Measurements from ENCODE around the gene ZNF263.

The ZNF263 gene

DNA sequence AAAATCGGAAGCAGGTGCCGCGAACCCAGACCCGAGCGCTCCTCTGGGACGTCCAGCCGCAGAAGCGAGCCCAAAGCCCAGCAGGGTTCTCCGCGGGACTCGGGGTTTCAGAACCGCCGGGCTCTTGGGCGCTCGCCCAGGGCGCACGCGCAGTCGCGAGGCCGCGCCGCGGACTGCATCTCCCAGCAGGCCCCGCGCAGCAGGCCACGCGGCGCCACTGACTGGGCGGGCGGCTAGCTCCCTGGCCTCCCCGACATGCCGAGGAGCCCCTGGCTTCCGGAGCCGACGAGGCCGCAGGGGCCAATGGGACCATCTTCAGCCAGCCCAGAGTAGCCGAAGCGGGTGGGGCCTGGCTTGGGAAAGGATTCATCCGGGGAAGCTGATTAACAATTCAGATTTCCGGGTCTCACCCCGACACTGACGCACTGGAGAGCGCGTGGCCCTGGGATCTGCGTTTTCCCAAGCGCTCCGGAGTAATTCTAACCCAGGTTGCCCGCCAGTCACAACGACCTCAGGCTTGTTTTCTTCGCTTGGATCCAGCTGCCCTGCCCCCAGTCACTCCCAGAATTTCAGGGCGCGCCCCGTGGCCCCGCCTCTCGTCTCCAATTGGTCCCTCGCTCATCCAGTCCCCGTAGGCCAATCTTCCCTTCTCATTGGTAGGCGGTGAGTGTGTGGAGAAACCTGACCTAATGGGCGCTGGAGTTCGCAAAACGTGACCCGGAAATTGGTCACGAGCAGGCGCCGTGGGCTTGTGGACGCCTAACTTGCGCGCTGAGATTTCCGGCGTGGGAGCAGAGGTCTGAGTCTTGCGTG is at the start of gene ZNF263:
ZNF263 (plus strand) TSS at position 762 of the 813 bp plus-strand sequence. CDS start 328 bp downstream, outside the sequence.
- DNase-seq (ENCODE audit: low spot score) = peak; percentile 98

DNA sequence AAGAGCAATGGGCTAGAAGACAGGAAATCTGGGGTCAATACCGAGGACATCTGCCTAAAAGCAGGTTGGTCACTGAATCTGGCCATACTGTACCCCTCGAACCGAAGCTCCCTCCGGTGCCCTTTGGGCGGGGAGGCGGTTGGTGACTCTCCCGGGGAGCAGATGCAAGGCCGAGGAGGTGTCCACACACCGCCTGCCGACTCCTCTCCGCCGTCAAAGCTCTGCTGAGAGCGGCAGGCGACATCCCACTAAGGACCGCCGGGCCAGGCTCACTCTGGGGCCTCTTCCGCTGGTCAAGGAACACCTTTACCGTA is 48.8 kb upstream of the ZNF263 start:
- no peak for DNase-seq (ENCODE audit: low spot score)

DNA sequence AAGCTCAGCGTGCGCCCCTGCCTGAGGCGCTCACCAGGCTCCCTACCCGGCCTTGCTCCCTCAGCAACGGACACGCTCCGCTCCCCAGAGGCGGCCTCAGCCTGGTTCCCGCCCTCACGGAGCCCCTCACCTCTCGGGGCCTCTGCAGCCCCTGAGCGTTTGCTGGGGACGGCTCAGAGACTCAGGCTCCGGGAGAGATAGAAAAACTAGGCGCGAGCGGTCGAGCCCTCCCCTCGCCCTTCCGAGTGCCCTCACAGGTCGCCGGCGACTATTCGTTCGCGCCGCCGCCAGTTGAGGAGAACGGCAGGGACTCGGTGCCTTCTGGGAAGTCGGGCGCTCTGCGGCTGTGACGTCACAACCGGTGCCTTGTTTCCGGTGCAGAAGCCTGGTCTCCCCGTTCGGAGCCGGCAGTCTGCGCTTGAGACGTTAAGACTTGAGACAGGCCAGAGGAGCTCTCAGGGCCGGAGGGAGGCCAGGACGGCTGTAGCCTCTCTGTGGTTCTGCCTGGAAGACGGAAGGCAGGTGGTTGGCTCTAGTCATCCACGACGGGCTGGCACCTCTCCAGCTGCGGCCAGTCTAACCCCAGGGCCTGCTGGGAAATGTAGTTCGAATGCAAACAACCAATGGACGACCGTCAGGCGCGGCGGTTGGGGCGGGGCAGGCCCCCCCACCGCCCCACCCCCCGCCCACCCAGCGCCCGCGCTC is 48.3 kb upstream of the ZNF263 start, which contains the start of gene ZNF200:
ZNF200 (minus strand) TSS at position 302 of the 705 bp plus-strand sequence. CDS start 1,403 bp downstream, outside the sequence.
- DNase-seq (ENCODE audit: low spot score) = peak; percentile 90

DNA sequence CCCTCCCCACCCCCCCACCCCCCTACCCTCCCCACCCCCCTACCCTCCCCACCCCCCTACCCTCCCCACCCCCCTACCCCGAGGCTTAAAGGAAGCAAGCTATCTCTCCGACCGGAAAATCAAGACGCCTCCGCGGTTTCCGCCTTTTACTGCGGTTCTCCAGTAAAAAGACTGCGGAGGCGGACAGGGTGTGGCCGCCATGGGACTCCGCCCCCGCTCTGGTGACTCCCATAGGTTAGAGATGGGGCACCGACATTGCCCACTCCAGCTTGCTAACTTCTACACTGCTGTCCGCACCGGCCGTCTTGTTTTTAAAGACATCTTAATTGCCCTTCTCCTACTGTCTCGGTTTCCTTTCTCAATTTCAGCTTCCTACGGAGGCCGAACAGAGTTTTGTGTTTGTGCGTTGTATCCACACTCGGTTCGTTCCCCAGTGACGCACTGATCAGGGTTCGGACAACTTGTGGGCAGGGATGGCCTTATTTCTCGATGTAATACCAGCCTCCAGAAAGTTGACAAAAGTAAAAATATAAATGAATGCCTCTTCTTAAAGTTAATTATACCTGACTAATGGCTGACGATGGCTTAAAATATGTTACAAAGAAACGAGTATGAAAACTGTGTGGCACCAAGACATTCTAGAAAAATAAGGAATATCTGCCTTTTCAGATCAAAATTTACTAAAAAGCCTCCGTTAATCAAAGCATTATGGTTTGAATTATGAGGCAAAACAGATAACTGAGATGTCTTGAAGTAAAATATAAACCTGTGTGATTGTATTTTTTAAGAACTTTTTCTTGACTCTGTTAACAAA is 47.2 kb upstream of the ZNF263 start:
- no peak for DNase-seq (ENCODE audit: low spot score)

DNA sequence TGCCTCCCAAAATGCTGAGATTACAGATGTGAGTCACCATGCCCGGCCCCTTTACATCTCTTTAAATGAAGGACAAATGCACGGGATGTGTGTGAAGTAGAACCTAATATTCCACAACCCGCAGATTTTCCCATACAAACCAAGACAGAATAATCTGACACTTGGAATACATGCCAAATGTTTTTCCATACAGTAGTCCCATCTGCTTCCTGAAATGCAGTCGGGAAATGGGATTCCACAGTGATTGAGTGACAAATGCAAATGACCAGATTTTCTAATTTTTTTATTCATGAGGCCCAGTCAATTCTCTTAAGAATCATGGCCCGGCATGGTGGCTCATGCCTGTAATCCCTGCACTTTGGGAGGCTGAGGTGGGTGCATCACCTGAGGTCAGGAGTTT is 41.5 kb upstream of the ZNF263 start:
- no peak for DNase-seq (ENCODE audit: low spot score)

DNA sequence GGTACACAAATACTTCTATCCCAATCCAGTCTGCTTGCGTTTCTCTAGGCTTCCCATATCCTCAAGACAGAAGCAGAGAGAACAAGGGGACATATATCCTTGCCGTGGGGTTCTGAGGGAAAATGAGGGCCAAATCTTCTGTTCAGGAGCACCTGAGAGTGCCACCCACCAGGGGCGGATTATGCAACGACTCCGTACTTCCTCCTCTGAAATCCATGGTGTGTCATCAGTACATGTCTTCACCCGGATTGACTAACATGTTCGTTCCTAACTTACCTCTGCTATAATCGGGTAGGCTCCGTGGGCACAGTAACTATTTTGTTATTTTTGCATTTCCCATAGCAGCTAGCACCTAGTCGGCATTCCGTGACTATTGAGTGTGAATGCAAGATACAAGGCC is 40.6 kb upstream of the ZNF263 start:
- DNase-seq (ENCODE audit: low spot score) = no peak

DNA sequence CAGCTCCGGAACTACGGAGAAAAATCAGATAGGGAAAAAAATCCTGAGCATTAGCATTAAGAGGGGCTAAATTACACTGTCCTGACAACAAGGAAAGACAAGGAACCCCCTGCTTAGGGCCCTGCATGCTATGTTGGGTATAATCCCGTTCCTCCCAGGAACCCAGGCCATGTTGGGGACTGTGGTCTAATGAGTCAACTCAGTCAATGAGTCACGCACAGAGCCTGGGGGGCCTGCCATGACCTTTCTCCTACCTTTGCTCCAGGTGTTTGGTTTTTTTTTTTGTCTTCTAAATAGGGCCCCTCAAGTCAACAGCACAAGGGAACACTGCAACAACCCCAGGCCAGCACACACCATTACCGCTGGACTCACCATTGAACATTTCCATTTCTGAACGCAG is 39.4 kb upstream of the ZNF263 start:
- DNase-seq (ENCODE audit: low spot score) = no peak

DNA sequence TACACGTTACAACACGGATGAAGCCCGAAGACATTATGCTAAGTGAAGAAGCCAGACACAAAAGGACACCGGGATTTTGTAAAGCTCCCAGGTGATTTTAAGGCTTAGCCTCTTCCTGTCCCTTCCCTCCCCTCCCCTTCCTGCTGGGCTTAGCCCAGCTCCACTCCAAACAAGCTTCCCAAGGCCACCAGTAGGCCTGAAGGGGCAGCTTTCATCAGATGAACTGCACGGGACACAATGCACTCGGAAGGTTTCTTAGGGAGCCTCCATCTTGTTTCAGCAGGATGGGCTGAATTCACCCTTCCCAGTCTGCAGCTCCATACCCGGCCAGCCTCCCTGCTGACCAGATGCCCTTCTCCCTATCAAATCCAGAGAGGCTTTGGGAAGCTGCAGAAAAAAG is 37.3 kb upstream of the ZNF263 start:
- no peak for DNase-seq (ENCODE audit: low spot score)

DNA sequence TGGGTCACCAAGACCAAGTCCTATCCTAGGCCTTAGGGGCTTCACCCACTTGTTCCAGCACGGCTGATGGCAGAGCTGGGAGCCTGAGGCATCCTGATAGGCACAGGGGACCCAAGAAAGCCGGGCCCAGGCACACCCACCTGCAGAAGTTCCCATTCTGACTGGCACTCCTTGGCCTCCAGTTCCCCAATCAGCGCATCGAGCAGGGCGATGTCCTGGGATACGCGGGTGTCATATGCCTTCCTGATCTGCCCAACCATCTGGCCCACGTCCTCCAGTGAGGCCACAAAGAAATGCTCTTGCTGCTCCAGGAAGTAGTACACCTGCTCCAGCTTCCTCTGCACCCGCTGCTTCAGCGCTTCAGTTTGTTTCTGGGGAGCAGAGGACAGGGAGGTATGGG is 36.4 kb upstream of the ZNF263 start:
- no peak for DNase-seq (ENCODE audit: low spot score)

DNA sequence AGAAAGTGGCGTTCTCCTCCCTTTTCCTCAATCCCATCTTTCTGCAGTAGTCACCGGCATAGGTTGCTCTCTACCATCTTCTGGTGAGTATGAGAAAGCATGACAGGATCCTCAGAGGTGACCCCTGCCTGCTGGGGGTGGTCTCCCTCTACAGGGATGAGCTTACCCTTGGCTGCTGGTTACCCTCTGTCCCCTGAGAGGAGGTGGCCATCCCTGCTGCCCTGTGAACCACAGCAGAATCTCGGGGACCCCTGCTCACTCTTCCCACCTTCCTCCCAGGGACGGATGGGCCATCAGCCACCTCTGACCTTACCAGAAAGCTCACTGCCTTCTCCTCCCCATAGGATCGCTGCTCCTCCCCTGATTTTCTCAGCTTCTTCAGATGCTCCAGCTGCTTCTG is 34.7 kb upstream of the ZNF263 start:
- no peak for DNase-seq (ENCODE audit: low spot score)

DNA sequence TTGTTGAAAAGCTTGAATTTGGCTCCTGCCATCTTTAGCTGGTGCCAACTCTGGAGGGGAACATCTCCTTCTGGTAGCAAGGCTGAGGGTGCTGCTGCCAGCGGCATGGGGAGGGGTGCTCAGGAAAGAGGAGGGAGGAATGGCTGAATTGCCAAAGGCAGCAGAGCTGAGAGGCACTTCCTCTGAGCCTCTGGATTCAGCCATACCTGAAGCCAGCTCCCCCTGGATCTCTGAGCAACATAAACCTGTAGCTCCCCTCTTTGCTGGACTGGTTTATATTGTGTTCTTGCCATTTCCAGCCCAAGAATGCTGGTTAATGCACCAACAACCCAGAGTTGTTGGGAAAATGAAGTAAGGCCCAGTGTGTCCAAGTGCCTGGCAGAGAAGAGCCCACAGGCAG is 34.3 kb upstream of the ZNF263 start:
- no peak for DNase-seq (ENCODE audit: low spot score)

DNA sequence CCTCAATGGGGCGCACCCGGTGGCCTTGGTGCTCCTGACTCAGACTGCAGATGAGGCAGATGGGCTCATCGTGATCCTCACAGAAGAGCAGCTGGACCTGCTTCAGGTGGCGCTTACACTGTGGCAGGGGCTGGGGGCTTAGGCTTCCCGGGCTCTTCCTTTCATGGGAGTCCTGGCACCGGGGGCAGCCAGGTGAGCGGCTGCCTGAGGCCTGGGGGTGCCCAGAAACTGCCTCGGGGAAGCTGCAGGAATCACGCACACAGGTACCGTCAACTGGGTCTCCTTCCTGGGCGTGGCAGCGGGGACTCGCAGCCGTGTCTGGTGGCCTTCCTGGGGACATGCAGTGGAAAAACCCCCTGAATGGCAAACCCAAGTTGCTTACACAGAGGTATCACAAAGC is 33.8 kb upstream of the ZNF263 start:
- no peak for DNase-seq (ENCODE audit: low spot score)

DNA sequence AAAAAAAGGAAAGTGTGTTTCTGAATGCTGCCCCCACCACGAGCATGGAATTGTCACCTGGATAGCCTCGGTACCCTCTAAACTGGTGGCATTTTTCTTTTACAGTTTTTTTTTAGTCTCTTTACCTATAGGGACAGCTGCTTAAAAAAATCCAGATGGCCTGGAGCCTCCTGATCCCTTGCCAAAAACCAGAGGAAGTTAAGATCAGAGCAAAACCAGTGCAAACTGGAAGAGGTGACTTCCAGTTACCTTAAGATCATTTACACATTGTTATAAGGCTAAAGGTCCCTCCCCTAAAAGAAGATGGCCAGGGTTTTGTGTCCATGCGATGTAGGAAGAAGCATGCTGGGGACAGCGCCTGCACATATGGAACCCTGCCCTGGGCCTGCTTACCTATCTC is 30.3 kb upstream of the ZNF263 start:
- DNase-seq (ENCODE audit: low spot score) = no peak

DNA sequence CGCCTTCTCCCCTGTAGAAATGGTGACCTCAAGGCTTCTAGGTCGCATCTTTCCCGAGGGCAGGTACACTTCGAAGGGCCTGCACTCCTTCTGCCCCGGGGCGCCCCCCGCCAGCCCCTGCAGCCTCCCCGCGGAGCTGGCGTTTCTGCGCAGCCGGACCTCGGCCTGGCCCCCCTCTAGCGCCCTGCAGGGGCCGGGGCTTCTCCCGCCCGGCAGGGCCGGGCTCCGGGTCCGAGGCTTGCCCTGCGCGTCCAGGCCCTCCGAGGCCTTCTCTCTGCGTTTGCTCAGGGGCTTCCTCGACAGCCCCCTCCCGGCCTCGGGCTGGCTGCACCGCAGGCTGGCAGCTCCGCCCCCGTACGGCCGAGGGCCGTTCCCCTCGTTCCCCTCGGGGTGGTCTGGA is 29.0 kb upstream of the ZNF263 start:
- no peak for DNase-seq (ENCODE audit: low spot score)

DNA sequence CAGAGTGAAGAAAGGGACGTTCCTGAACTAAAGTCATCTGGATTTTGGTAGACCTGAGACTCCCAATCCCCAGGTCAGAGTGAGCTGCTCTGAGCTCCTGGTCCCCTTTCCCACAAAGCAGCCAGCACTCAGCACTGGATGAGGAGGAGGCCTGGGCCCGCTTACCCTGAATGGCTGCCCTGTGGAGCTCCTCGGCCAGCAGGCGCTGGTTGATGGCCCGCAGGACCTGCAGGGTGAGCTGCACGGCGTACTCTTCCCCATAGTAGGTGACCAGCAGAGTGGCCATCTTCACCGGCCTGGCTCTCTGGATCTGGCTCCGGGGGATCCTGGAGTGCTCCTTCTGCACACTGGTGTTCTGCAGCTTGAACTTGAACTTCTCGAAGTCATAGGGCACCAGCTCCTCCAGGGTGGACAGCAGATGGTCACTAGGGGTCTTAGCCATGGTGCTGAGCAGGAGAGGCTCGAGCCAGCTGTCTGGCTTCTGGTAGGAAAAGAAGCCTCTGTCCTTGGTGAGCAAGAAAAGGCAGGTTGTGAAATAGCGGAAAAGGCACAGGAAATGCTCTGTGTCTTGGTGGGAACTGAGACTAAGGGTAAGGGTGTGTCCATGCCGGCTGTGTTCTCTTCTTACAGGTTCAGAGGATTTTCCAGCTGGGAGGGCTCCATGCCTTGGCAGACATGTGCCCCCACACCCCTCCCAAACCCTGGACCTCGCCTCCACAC is 27.0 kb upstream of the ZNF263 start, which contains the start of gene MEFV:
MEFV (minus strand) TSS at position 488 of the 720 bp plus-strand sequence; CDS start at position 442, 46 bp downstream.
- DNase-seq (ENCODE audit: low spot score) = no peak

DNA sequence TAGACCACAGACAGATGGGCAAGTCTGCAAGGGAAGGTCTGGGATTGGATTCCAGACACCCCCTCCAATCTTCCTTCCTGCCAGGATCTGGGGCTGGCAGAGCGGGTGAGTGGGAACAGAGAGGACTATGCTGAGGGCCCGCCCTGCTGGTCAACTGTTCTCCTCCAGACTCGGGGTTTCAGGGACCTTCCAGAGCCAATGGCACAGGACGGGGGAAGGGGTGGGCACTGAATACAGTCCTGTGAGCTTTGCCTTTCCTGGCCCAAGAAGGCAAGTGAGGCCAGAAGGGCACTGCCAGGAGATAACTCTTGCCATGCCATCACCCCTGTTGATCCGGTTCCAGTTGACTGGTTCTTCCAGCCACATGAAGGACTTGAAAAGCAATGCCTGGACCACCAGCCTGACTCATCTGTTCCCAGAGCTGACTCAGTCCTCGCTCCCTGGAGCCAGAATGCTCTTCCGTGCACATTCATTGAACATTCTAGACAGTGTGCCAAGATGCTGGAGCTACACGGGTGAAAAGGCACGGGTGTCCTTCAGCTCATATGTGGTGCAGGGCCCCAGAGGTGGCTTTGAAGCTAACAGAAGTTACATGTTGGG is 26.3 kb upstream of the ZNF263 start:
- DNase-seq (ENCODE audit: low spot score) = no peak

DNA sequence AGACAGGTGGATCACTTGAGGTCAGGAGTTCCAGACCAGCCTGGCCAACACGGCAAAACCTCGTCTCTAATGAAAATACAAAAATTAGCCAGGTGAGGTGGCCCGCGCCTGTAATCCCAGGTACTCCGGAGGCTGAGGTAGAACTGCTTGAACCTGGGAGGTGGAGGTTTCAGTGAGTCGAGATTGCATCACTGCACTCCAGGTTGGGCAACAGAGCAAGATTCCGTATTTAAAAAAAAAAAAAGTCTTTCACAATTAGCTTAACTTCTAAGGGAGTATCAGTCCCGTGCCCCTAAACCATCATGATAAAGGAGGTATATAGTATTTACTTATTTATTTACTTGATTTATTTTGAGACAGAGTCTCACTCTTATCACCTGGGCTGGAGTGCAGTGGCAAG is 23.5 kb upstream of the ZNF263 start:
- no peak for DNase-seq (ENCODE audit: low spot score)

DNA sequence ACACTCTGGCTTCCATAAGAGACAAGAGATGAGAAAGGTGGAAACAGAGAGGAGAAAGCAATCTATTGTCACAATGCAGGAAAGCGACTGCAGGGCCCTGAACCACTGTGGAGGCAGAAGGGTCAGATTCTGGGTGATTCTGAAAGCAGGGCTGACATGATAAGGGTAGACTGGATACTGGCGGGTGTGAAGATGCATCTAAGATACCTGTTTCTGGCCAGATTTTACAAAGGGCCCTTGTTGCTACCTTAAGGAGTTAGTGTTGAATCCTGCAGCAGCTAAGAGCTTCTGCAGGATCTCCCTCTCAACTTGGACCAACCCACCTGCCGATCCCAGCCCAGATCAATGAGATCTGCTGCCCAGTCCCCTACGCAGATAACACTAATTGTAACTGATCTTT is 20.8 kb upstream of the ZNF263 start:
- DNase-seq (ENCODE audit: low spot score) = no peak

DNA sequence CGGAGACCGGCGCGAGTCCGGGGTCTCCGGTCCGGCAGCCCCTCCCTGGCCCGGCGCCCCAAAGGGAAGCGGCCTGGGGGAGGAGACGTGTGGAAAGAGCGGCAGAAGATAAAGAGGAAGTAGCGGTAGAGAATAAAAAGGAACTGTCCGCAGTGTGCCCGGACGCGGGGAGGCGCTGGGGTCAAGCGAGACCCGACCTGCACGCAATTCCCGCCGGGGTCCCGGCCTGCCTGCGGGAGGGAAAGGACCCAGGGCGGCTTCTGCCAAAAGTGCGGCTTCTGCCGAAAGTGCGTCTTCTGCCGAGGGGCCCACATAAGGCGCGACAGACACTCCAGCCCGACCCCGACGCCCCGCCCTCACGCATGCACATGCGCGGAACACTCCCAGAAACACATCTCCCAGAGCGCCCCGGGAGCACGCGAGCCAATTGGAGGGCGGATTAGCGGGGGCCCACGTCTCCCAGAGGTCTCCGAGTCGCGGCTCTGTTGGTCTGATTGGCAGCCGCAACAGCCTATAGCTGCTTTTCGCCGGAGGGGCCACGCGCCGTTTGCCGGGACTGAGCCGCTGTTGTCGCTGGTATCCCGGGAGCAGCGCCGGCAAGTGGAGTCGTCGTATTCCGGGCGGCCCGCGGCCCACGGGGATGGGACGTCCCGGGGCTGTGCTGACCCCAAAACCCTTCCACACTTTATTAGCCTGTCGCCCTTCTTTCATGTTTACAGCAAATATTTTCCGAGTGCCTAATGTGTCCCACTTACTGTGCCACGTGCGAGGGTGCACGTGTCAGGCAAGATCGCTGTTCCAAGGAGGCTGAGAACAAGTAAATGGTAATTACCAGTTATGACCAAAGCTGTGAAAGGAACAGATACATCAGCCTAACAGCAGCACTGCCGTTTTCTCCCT is 18.9 kb upstream of the ZNF263 start:
- DNase-seq (ENCODE audit: low spot score) = peak; percentile 95

DNA sequence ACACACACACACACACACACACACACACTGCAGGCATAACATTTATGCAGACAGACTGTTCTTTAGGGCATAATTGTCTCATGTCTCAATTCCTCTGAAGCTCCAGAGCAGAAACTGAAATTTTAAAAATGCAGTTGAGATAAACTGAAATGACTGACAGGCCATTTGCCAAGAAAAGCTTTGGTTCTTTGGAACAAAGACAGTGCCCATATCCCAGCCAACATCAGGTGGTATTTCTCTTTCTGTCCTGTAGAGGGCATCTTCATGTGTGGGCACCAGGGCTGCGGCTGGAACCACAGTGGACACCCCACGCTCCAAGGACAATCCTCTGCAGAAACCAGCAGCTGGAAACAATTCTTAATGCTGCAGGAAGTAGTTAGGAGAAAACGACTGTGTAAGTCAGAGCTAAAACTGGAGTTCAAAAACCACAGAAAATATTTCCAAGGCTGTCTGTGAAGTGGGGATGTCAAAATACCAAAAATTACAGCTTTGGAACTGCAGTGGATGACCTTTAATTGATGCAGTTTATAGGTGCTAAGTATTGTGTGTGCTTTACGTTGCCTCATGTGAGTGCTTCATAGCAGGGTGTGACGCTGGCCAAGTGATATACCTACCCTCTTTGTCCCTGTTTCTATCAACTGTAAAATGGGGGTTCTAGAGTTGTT is 16.3 kb upstream of the ZNF263 start:
- DNase-seq (ENCODE audit: low spot score) = no peak

All from HuH-7 (cell line).